HG03196 (cell line): ENCODE data around the gene LHFPL6.

Experiments used
- ATAC-seq: cut with Tn5 transposase; IDR thresholded peaks from one replicate; pipeline ENCODE4 v1.9.1; 2021; ENCODE audit not compliant: unreplicated experiment

LHFPL6 gene

GRCh38 chr13:39474600-39474999 lies 128.4 kb downstream of the LHFPL6 start:
- no peak for ATAC-seq

GRCh38 chr13:39469676-39470075 lies 133.3 kb downstream of the LHFPL6 start:
- ATAC-seq, result no peak

- no peak for ATAC-seq
Measured at GRCh38 chr13:39468306-39468705, 134.7 kb downstream of the LHFPL6 start.

DNA sequence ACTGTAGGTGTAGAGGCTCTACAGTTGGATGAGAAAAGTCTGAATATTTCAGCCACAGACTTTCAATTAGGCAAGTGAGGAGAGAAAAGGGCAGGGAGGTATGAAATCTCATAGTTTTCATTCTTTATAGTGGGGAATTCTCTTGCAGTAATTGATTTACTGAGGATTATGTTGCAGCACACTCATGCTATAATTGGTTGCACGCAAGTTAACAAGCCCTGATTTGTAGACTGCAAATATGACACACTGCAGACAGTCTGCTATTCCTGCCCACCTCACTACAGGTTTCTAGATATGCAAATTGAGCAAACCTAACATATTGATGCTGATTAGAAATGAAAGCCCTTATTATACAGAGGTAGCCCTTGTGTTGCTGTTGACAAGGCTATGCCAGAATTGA lies 139.4 kb downstream of the LHFPL6 start:
- no peak for ATAC-seq

DNA sequence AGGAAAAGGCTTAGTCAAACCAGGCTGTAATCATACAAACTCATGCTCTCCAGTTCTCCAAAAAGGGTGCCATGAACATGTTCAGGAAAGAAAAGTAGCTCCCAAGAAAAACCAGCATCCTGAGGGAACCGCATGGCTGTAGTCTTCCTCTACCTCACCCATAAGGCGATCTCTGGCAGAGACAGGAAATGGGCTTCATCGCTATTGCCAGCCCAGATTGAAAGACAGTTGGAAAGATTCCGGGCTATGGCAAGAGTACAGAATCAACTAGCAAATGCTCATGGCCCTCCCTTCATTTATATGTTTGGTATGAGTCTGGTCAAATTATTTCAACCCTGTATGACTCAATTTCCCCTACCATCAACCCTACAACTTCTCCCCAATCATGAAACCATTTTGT lies 140.1 kb downstream of the LHFPL6 start:
- no peak for ATAC-seq

DNA sequence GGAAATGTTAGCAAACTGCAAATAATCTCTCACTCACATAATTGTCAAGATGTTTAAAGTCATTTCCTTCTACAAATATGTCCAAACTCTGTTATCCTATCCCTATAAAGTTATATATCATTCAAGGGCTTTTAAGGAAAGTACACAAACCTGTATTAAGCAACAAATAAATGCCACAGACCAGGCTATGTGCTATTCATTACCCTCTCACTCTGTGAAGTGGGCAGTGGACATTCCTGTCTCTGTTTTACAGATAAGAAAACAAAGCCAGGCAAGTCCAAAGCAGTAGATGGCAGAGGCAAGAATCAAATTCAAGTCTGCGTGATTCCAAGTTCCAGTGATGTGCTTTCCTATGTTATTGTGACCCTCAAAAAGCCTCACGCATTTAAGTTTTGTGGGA lies 140.6 kb downstream of the LHFPL6 start:
- ATAC-seq, result no peak

DNA sequence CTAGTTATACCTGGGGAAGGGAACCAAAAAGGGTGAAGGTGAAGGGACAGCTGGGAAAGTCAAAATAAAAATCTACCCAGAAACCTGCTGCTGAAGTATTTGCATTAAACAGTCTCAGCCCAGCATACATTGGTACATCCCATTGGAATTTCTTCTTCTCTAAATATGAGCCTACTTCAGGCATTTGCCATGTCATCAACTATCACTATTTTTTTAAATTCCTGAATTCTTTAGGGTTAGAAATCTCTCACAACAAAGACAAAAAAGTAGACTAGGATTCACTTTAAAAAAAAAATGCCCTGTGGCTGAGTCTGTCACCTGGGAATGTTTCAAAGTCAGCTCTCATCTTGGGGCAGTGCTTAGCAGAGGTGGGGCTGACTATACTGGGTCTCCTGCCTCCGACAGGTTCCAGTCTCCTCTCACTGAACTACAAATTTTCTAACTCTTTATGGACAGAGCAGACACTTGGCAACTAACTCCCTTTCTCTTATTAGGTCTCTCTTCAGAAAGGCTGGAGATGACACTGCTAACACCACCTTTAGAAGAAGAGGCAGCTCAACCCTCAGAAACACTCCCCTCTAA lies 141.2 kb downstream of the LHFPL6 start:
- no peak for ATAC-seq

GRCh38 chr13:39457274-39457673 lies 145.7 kb downstream of the LHFPL6 start:
- no peak for ATAC-seq

DNA sequence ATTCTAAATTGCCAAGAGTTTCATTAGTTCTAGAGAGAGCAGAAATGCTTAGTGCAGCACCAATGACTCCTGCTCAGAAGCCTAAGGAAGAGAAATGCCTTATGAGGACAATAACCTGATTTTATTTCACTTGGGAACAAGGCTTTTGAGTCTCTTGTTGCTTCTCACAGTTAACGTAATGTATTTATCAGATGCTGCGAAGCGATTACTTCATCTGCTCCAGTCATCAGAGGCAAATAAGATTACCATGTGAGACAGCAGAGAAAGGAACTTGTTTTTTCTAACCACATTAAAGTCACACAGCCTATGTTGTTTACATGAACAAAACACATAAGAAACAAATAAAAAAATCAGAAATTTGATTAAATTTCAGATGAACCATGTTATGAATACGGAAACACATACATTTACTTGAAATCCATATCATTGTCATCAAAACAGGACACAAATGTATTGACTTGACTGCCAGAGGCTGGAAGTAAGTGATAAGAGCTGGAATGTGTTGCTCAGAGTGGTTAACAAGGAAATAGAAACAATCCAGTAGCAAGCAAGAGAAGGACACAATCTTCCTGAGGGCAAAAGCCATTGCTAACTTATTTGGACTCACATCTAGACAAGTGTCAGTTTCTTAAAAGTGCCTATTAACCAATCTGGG lies 147.3 kb downstream of the LHFPL6 start:
- ATAC-seq, result no peak

DNA sequence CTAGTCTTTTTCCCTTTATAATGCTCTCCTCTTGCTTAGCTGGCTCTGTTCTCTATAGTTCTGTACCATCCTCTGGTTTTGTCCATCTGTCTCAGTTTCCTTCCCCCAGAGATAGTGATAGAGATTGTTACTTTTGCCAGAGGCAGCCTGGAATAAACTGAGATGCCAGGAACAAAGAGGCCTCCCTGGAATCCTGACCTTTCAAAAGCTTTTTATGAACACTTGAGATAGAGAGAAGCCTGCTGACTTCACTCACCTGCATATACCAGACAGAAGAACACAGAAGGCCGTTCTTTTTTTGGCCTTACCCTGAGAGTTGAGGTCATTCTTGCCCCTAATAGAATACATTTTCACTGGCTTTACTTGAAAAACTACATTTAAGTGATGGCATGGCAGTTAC lies 150.2 kb downstream of the LHFPL6 start:
- no peak for ATAC-seq

GRCh38 chr13:39452417-39452816 lies 150.6 kb downstream of the LHFPL6 start:
- no peak for ATAC-seq

- ATAC-seq, result no peak
Measured at GRCh38 chr13:39451860-39452301, 151.1 kb downstream of the LHFPL6 start.

- ATAC-seq, result no peak
Measured at GRCh38 chr13:39451301-39451700, 151.7 kb downstream of the LHFPL6 start.

DNA sequence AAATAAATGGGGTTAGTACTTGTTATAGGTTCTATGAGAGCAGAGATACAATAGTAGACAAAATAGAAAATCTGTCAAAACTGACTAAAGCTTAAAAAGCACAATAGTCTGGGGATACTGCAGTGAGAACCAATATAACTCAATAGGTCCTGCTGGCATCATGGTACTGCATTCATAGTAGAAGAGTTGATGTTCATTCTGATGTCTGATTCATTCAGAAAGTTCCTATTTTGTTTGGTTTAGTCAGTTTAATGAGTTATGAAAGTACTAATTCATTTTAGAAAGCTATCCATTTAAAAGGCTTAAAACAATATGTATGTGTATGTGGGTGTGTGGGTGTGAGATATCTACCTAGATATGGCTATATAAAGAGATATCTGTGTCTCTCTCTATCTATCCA lies 152.8 kb downstream of the LHFPL6 start:
- ATAC-seq, result no peak

DNA sequence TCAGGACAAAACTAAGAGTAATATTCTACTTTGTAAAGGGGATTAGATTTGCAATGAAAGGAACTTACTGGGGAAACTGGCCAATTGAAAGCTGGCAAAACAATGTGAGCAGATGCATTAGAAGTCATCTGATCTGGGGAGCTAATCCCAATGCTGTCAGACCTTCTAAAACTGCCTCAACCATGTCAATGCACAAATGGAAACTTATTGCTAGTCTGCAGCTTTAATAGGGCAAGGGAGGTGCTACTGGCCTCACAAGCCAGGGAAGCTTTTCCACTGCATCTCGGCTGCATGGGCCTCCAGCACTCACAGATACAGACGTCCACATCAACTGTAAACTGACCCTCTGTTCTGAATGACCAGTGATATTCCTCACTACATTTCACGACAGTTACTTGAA lies 154.2 kb downstream of the LHFPL6 start:
- no peak for ATAC-seq

DNA sequence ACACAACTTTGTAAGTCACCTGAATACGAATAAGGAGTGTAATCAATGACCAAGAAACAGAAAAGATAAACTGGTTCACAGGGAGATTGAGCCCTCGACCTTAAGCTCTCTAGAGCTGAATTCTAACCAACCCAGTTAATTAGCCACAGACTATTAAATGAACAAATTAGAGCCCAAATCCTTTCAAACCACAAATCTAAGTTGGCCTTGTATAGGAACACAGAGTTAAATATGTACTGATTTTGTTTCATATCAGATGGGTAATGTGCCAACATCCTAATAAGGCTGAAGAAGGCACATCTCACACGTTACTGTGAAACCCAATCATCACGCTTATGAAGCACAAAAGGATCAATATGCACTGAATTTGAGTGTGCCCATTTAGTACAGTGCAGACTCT lies 156.1 kb downstream of the LHFPL6 start:
- no peak for ATAC-seq

- no peak for ATAC-seq
Measured at GRCh38 chr13:39444866-39445265, 158.1 kb downstream of the LHFPL6 start.

DNA sequence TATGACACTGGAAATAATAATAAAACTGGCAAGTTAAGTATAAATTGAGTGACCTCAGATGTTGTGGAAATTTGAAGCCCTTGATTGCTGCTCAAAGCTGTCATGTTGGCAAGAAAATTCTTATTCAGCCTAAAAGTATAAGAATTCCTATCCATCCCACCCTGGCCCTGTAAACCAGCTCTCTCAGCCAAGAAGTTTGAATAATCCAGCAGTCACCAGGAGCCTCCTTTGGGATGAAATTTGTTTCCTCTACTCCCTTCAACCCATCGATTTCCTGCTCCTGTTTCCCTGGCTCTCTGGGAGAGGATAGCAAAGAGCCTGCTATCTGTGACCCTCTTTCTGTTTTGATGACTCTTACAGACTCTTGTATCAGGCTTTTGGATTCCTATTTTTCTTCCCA lies 169.3 kb downstream of the LHFPL6 start:
- no peak for ATAC-seq

DNA sequence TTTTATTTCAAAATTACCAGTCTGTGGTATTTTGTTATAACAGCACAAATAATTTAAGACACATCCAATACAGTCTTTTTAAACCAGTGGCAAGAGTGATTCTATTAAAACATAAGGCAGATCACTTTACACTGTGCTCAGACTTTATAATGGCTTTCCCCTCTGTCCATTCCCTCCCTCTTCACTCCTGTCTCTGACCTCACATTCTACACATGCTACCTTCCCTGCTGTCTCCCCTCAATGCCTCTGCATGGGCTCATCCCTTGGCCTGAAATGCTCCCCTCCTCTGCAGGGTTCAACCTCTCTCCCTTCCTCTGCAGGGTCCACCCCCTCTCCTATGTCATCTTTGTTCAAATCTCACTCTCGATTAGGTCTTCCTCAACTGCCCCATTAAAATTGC lies 170.8 kb downstream of the LHFPL6 start:
- ATAC-seq, result no peak

DNA sequence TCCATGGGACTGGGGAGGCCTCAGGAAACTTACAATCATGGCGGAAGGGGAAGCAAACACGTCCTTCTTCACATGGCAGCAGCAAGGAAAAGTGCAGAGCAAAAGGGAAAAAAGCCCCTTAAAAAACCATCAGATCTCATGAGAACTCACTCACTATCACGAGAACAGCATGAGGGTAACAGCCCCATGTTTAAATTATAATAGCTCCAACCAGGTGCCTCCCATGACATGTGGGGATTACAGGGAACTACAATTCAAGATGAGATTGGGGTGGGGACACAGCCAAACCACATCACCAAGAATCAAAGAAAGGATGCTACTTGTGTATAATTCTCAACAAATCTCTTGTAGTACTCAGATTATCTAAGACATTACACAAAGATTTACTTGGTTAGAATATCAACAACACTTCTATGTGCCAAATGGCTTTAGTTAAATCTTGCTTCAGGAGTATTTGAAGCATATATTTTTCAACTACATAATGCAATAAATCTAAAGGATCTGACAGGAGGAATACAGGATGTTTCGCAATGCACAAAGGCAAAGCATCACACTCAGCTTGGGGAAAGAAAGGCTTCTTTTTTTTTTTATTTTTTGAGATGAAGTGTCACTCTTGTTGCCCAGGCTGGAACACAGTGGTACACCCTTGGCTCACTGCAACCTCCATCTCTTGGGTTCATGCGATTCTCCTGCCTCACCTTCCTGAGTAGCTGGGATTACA lies 180.0 kb downstream of the LHFPL6 start:
- ATAC-seq, result no peak

GRCh38 chr13:39419876-39420275 lies 183.1 kb downstream of the LHFPL6 start:
- ATAC-seq, result no peak

DNA sequence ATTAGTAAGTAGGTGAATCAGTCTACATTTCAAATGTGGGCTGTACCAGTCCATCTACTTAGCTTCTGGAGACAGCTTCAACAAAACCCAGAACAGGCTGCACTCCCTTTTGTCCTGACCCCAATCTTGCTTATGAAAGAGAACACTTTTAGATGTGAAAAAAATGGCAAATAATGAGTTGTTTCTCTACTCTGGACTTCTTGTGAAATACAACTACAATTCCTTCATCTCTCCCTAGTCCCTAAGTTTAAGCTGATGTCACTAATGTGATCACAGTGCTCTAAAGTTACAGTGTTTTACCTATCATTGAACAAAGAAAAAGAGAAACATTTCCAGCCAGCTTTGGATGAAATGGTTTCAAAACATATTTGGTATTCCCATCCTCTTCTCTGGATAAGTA lies 183.9 kb downstream of the LHFPL6 start:
- no peak for ATAC-seq
